HepG2 (cell line): Measurements from ENCODE around the gene KITLG. TPM values are rescaled to one million over a fixed set of nuclear protein-coding genes. Genes with fewer than 3 reads are reported as not detected.

ENCODE experiments used
- ATAC-seq: fragments of 200-7000 bp; cut with Tn5 transposase; 3 replicates; pipeline ENCODE4 v1.9.1; 2020; ENCODE audit warnings: mild to moderate bottlenecking, moderate library complexity
- BruUV-seq: library from RNA; stranded (reverse); fragments of 400-500 nt; replicated peaks from 2 replicates; lab custom pipeline; 2021; lab: Mats Ljungman, UMichigan
- CTCF ChIA-PET: fragments of 300-600 bp; formaldehyde crosslinking; extraction: SDS; loops from one replicate; lab custom pipeline; 2021; ENCODE audit warnings: low total read pairs, inconsistent platforms, low intra/inter-chr PET ratio; lab: Yijun Ruan, JAX
- POLR2A ChIA-PET: fragments of 350-600 bp; sonication (Branson Sonifier 250); formaldehyde crosslinking; loops from one replicate; lab custom pipeline; 2020; ENCODE audit warnings: antibody characterized with exemption, inconsistent platforms; lab: Yijun Ruan, JAX
- DNase-seq: peaks from one replicate; pipeline ENCODE4 v3.0.0-alpha.2; 2015; ENCODE audit warnings: low spot score
- FAIRE-seq: peaks from 3 replicates; lab custom pipeline; 2011; peaks lifted over from hg19 to GRCh38; lab: Jason Lieb, UNC
- H2AFZ ChIP-seq: one replicate; pipeline ENCODE4 v1.6.1; 2011; ENCODE audit warnings: low read length, inconsistent platforms
- H3K27ac ChIP-seq: fragments of 300-600 bp; 3 replicates; pipeline ENCODE4 v1.8.0; 2011; ENCODE audit warnings: mixed run types, mild to moderate bottlenecking, mixed read lengths, low read length, inconsistent platforms; ENCODE audit not compliant: insufficient read depth; ENCODE audit errors: extremely low read length
- H3K27me3 ChIP-seq, 2 experiments: fragments of 200-600 bp in 1 of 2; 2 replicates in 1 of 2; 3 replicates in 1 of 2; pipeline versions ENCODE4 v1.6.0 to v1.8.0; 2011; ENCODE audit warnings: low read length in 2 of 2, mild to moderate bottlenecking in 2 of 2, moderate library complexity in 2 of 2, inconsistent platforms in 1 of 2; ENCODE audit not compliant: insufficient read depth in 2 of 2, control insufficient read depth in 1 of 2
- H3K36me3 ChIP-seq, 2 experiments: fragments of 200-600 bp in 1 of 2; replicated peaks in 1 of 2; 2 replicates in 1 of 2; 3 replicates in 1 of 2; pipeline versions ENCODE4 v1.5.1 to v1.8.0; 2011; ENCODE audit warnings: low read length in 2 of 2, inconsistent platforms in 1 of 2; ENCODE audit not compliant: insufficient read depth in 2 of 2, control insufficient read depth in 1 of 2
- H3K4me1 ChIP-seq: 2 replicates; pipeline ENCODE4 v1.5.1; 2012; ENCODE audit warnings: low read length, inconsistent platforms; ENCODE audit not compliant: insufficient read depth
- H3K4me2 ChIP-seq: 2 replicates; pipeline ENCODE4 v1.6.0; 2011; ENCODE audit warnings: low read depth, low read length, inconsistent platforms
- H3K4me3 ChIP-seq, 3 experiments: fragments of 200-600 bp in 1 of 3; sonication (generic), shearing (Covaris generic) in 1 of 3; replicated peaks in 1 of 3; 2 replicates each; pipeline ENCODE4 v1.5.1; 2011 to 2016; ENCODE audit warnings: low read length in 3 of 3, inconsistent platforms in 2 of 3, low read depth in 2 of 3, mild to moderate bottlenecking in 2 of 3, control low read depth in 1 of 3, mixed read lengths in 1 of 3; ENCODE audit not compliant: insufficient read depth in 1 of 3
- H3K79me2 ChIP-seq: one replicate; pipeline ENCODE4 v1.6.1; 2011; ENCODE audit warnings: low read length, inconsistent platforms; ENCODE audit not compliant: insufficient read depth
- H3K9ac ChIP-seq: 2 replicates; pipeline ENCODE4 v1.6.0; 2011; ENCODE audit warnings: mild to moderate bottlenecking, low read depth, low read length, inconsistent platforms; ENCODE audit not compliant: insufficient read depth
- H3K9me3 ChIP-seq: 2 replicates; pipeline ENCODE4 v1.5.1; 2012; ENCODE audit warnings: mild to moderate bottlenecking, low read length
- H4K20me1 ChIP-seq: 2 replicates; pipeline ENCODE4 v1.6.0; 2011; ENCODE audit warnings: inconsistent platforms, mild to moderate bottlenecking, low read length, moderate library complexity; ENCODE audit not compliant: insufficient read depth
- ARID4A ChIP-seq: sonication (generic); formaldehyde crosslinking; IDR thresholded peaks from 2 replicates; pipeline ENCODE4 v1.5.0; 2020; ENCODE audit warnings: mild to moderate bottlenecking, missing genetic modification reagents, borderline replicate concordance
- FOXP4 ChIP-seq: sonication (generic); formaldehyde crosslinking; IDR thresholded peaks from 2 replicates; pipeline ENCODE4 v1.4.0; 2020; ENCODE audit warnings: missing genetic modification reagents
- HNF4A ChIP-seq: sonication (generic); formaldehyde crosslinking; IDR thresholded peaks from 2 replicates; pipeline ENCODE4 v1.4.0; 2020; ENCODE audit warnings: missing genetic modification reagents
- NCOA2 ChIP-seq: sonication (generic); formaldehyde crosslinking; IDR thresholded peaks from 2 replicates; pipeline ENCODE4 v1.8.0; 2022; ENCODE audit warnings: inconsistent platforms
- USF2 ChIP-seq, 2 experiments: sonication (generic) in 1 of 2; formaldehyde crosslinking in 1 of 2; IDR thresholded peaks; 2 replicates each; pipeline versions ENCODE4 v1.5.1 to v1.6.1; 2011 to 2020; ENCODE audit warnings: borderline replicate concordance in 1 of 2, low read depth in 1 of 2, low read length in 1 of 2, mild to moderate bottlenecking in 1 of 2, missing genetic modification reagents in 1 of 2, moderate library complexity in 1 of 2
- ZBTB8A ChIP-seq: sonication (generic); formaldehyde crosslinking; IDR thresholded peaks from 2 replicates; pipeline ENCODE4 v1.4.0; 2020; ENCODE audit warnings: mild to moderate bottlenecking, low read depth, missing genetic modification reagents, borderline replicate concordance
- ZNF292 ChIP-seq: sonication (generic); formaldehyde crosslinking; IDR thresholded peaks from 2 replicates; pipeline ENCODE4 v1.8.1; 2022; ENCODE audit warnings: mild to moderate bottlenecking, low read depth, missing genetic modification reagents, borderline replicate concordance
- ZNF362 ChIP-seq: sonication (generic); formaldehyde crosslinking; IDR thresholded peaks from 2 replicates; pipeline ENCODE4 v1.4.0; 2020; ENCODE audit warnings: missing genetic modification reagents, mild to moderate bottlenecking, borderline replicate concordance
- ZNF772 ChIP-seq: sonication (generic); formaldehyde crosslinking; IDR thresholded peaks from 2 replicates; pipeline ENCODE4 v1.5.0; 2020; ENCODE audit warnings: mild to moderate bottlenecking, missing genetic modification reagents
- ZNF775 ChIP-seq: sonication (generic); formaldehyde crosslinking; IDR thresholded peaks from 2 replicates; pipeline ENCODE4 v1.4.0; 2020; ENCODE audit warnings: missing genetic modification reagents, mild to moderate bottlenecking, moderate library complexity, borderline replicate concordance
- WGBS: methylation state at CpG from one replicate; pipeline ENCODE4 v1.1.6; 2017; ENCODE audit warnings: low lambda C conversion rate; 5-methylcytosine and 5-hydroxymethylcytosine counted together
- in situ Hi-C: cut with HindIII; loops from 2 replicates; pipeline ENCODE4 v1.10.0; 2017; ENCODE audit warnings: low pct_unique_long_range_greater_than_20kb; ENCODE audit not compliant: extremely low pct_ligation_motif_present
- intact Hi-C: fragments of 100-400 bp; cut with micrococcal nuclease; formaldehyde crosslinking; loops from one replicate; pipeline ENCODE4 v1.10.0; 2022; ENCODE audit not compliant: unreplicated experiment
- polyA plus RNA-seq, 8 experiments: library from polyadenylated mRNA; depleted of rRNA in 3 of 8; stranded (reverse) in 7 of 8; unstranded in 1 of 8; fragments of >200 nt; fragmentation: Illumina TruSeq in 4 of 8; extraction: Trizol in 4 of 8; gene quantifications; 2 replicates each; pipeline versions ENCODE4 v1.2.1 to v1.2.3, GENCODE V29; 2011 to 2016; ENCODE audit warnings: low read depth in 4 of 8, missing spikeins in 1 of 8, mixed read lengths in 1 of 8; ENCODE audit not compliant: insufficient read depth in 1 of 8
- total RNA-seq, 5 experiments: library from RNA; depleted of rRNA; stranded (reverse); fragments of >200 nt; fragmentation: Illumina TruSeq; extraction: Trizol; gene quantifications; 2 replicates each; pipeline ENCODE4 v1.2.3, GENCODE V29; 2016; ENCODE audit warnings: low read depth in 1 of 5

KITLG gene
- total and polyA plus RNA-seq, 2 of the 13 experiments (the other 11 are each of a cell fraction or from before 2014, with no cell fraction given): 0.66 to 4.3 TPM

GRCh38 chr12:88466708-88467107 is 113.6 kb downstream of the KITLG start (continued):
- peak; percentile 67; the same call in 1 of the 2 replicates for TF ChIP-seq ZNF292

- no peak overlapping the region for H3K4me3 ChIP-seq
- H2AFZ ChIP-seq: no peak overlapping the region
- H3K4me1 ChIP-seq: peaks cover 17% of the 10 kb centered on the region
- no peaks in the 10 kb centered on the region for H3K9me3 ChIP-seq
- ChIA-PET POLR2A (no interaction called here), CTCF (no interaction called here)
- 43% methylated on average over 1 of the region's 1 CpG for WGBS
- in situ Hi-C loops: no loop called here
- no peaks in the 10 kb centered on the region for H3K27me3 ChIP-seq
- DNase-seq (peak; percentile 41), FAIRE-seq (no peak), ATAC-seq (peak; percentile 82)
- H3K79me2 ChIP-seq: no peaks in the 10 kb centered on the region
- H3K4me2 ChIP-seq: 0 out of 2 replicates have a peak overlapping the region, but pooled peaks have one; percentile 18
- H4K20me1 ChIP-seq: no peaks in the 10 kb centered on the region
- H3K9ac ChIP-seq: no peak overlapping the region
- BruUV-seq: no TSS peak
- H3K36me3 ChIP-seq: no peaks in the 10 kb centered on the region
- intact Hi-C loops: no loop called here
- H3K27ac ChIP-seq: no peak overlapping the region
- TF ChIP-seq ZBTB8A (CRISPR knock-in tag): no peak
- TF ChIP-seq ZNF772 (CRISPR knock-in tag): no peak
- TF ChIP-seq ZNF362: peak; percentile 70; the same call in 1 of the 2 replicates
- TF ChIP-seq ZNF775 (CRISPR knock-in tag): no peak
- TF ChIP-seq HNF4A: peak; percentile 19; the same call in 1 of the 2 replicates
- no peak for TF ChIP-seq ARID4A
- 0 out of 2 replicates have a peak, but pooled peaks have one; percentile 6 for TF ChIP-seq FOXP4
- no peak for TF ChIP-seq USF2 (IDR thresholded peaks at IDR 0.05; ENCODE audit: low read depth, low read length)
- TF ChIP-seq USF2 (CRISPR knock-in tag; IDR thresholded peaks at IDR 0.05; ENCODE audit: borderline replicate concordance): no peak
- TF ChIP-seq NCOA2 (CRISPR knock-in tag): 0 out of 2 replicates have a peak, but pooled peaks have one; percentile 17
Measured at GRCh38 chr12:88458327-88458726, 121.9 kb downstream of the KITLG start.
